ENCODE data around the gene SLC12A8.

Gene SLC12A8

GRCh38 chr3:125202197-125202596 is 10.4 kb downstream of the SLC12A8 start:
- no peak overlapping the region for H3K4me3 ChIP-seq (ENCODE audit: control insufficient read depth, low read depth, low read length)
- DNase-seq (ENCODE audit: low read depth) = peak; percentile 40
- TF ChIP-seq CTCF (conservative IDR thresholded peaks at IDR 0.05; ENCODE audit: control insufficient read depth, insufficient read depth, low read depth, low read length) = peak; percentile 44

GRCh38 chr3:125200731-125201139 is 11.8 kb downstream of the SLC12A8 start:
- TF ChIP-seq CTCF (conservative IDR thresholded peaks at IDR 0.05; ENCODE audit: control insufficient read depth, insufficient read depth, low read depth, low read length) = no peak
- DNase-seq (ENCODE audit: low read depth) = no peak
- H3K4me3 ChIP-seq (ENCODE audit: control insufficient read depth, low read depth, low read length) = no peak overlapping the region

DNA sequence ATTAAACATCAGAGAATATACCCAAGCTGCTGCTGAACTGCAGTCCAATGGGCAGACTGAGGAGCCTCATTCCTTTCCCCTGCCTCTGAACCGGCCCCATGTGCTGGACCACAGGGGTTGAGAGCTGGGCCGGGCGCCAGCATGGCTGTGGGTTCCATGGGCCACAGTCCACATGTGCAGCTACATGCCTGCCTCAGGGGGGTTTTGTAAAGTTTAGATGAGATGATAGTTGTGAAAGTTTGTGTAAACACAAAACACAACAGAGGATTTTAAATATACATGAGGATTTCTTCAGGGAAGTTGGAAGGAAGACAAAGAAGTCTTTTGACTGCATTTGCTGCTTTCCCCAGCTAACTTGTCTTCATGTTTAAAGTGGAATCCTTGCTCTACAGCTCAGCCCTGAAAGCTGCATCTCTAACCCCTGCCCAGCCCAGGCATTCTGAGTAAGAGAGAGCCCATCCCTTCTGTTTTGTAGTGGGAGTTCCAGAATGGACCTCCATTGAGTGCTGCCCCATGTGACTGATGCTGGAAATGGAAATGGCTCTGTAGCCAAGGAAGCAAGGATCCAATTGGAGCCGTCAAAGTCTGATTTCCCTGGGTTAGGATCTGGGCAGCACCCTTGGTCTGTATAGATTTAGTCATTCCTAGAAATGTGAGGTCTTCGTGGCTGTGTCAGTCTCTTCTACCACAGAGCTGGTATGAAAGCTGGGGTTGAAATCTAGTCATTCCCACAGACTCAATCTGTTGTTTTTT is 17.5 kb downstream of the SLC12A8 start:
- DNase-seq (ENCODE audit: low read depth) = peak; percentile 59
- no peak for TF ChIP-seq CTCF (conservative IDR thresholded peaks at IDR 0.05; ENCODE audit: control insufficient read depth, insufficient read depth, low read depth, low read length)
- H3K4me3 ChIP-seq (ENCODE audit: control insufficient read depth, low read depth, low read length) = no peak overlapping the region

- TF ChIP-seq CTCF (conservative IDR thresholded peaks at IDR 0.05; ENCODE audit: control insufficient read depth, insufficient read depth, low read depth, low read length) = no peak
- no peak for DNase-seq (ENCODE audit: low read depth)
- no peak overlapping the region for H3K4me3 ChIP-seq (ENCODE audit: control insufficient read depth, low read depth, low read length)
Measured at GRCh38 chr3:125194061-125194848, 18.3 kb downstream of the SLC12A8 start.

- no peak for DNase-seq (ENCODE audit: low read depth)
- no peak for TF ChIP-seq CTCF (conservative IDR thresholded peaks at IDR 0.05; ENCODE audit: control insufficient read depth, insufficient read depth, low read depth, low read length)
- H3K4me3 ChIP-seq (ENCODE audit: control insufficient read depth, low read depth, low read length) = no peak overlapping the region
Measured at GRCh38 chr3:125192190-125193035, 20.1 kb downstream of the SLC12A8 start.

DNA sequence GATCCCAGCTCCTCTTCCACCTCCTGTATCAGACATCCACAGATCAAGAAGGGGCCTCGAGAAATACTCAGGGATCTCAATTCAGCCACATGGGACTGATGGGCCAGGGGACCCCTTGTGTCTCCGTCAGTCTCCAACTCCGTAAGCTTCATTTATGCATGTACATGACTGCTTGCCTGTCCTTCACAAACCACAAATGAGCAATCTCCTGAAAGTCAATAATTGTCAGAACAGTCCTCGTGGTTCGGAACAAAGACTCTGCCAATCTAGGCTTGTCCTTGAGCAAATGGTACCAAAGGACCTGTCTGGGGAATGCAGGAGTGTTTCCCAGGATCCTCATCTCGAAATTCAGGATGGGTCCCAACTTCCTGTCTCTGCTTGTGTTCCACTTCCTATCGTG is 20.8 kb downstream of the SLC12A8 start:
- DNase-seq (ENCODE audit: low read depth) = no peak
- TF ChIP-seq CTCF (conservative IDR thresholded peaks at IDR 0.05; ENCODE audit: control insufficient read depth, insufficient read depth, low read depth, low read length) = no peak
- no peak overlapping the region for H3K4me3 ChIP-seq (ENCODE audit: control insufficient read depth, low read depth, low read length)

Measured in fibroblast of mammary gland (primary cell).